IPS-NIHi7 (cell line): ENCODE data around the gene PCDHGB5.

Experiments used
- DNase-seq: peaks from one replicate; pipeline ENCODE4 v3.0.0; 2012; ENCODE audit warnings: mixed read lengths; ENCODE audit errors: extremely low spot score

PCDHGB5 gene

GRCh38 chr5:141440341-141440740 is 42.6 kb downstream of the PCDHGB5 start:
- DNase-seq, result no peak

GRCh38 chr5:141441571-141442170 is 43.9 kb downstream of the PCDHGB5 start:
- DNase-seq, result no peak
